Activated naive CD8-positive, alpha-beta T cell (primary cell): ENCODE results near the gene KRTAP24-1.

Experiments
- H3K27ac Mint-ChIP-seq: one replicate; pipeline ENCODE4 v1.8.0; 2021; ENCODE audit warnings: mixed read lengths
- H3K27me3 Mint-ChIP-seq: one replicate; pipeline ENCODE4 v1.8.0; 2021; ENCODE audit warnings: mixed read lengths
- H3K36me3 Mint-ChIP-seq: one replicate; pipeline ENCODE4 v1.8.0; 2021; ENCODE audit warnings: mixed read lengths
- H3K4me1 Mint-ChIP-seq: one replicate; pipeline ENCODE4 v1.8.0; 2021; ENCODE audit warnings: low read depth, mixed read lengths
- H3K4me3 Mint-ChIP-seq: one replicate; pipeline ENCODE4 v1.8.0; 2021; ENCODE audit warnings: mild to moderate bottlenecking, mixed read lengths
- H3K9me3 Mint-ChIP-seq: one replicate; pipeline ENCODE4 v1.8.0; 2021; ENCODE audit warnings: low read depth, mixed read lengths

Gene KRTAP24-1

DNA sequence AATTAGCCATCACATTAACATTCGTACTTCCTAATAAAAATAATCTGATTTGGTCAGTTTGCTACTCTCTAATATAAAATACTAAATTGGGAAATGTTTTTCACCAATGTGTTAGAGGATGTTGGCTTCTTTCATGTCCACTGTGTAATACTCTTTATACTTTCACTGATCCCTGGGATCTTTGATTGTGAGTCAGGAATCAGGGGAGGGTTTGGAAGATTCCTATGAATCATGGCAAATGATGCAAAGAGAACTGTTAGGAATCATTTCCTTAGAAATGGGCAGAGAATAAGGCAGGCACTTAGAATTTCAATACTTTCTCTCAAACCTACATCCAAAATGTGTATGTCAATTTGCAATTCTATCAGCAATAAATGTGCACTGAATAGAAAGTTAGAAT, 31.0 kb downstream of the KRTAP24-1 start:
- Mint-ChIP-seq H3K36me3 (no peaks in the 10 kb centered on the region), H3K27ac (no peak overlapping the region), H3K9me3 (no peaks in the 10 kb centered on the region), H3K27me3 (peaks cover 3% of the 10 kb centered on the region), H3K4me1 (no peaks in the 10 kb centered on the region), H3K4me3 (no peak overlapping the region)

DNA sequence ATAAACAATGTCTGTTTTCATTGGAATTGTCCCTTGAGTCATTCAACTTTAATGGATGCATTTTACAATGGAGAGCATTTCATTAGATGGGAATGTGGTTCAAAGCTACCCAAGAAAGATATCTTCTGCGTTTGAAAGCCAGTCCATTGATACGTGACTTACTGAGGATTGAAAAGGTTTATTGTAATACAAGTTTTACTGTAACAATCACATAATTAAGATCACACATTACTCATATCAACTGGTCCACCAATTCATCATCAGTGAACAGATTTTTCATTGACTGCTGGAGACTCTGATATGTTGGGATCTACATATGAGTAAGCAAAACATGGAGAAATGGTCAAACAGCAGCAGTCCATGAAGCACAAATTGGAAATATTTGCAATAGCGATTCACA, 32.8 kb downstream of the KRTAP24-1 start:
- H3K9me3 Mint-ChIP-seq: no peaks in the 10 kb centered on the region
- peaks cover 3% of the 10 kb centered on the region for H3K27me3 Mint-ChIP-seq
- no peaks in the 10 kb centered on the region for H3K36me3 Mint-ChIP-seq
- H3K4me3 Mint-ChIP-seq: no peak overlapping the region
- H3K27ac Mint-ChIP-seq: no peak overlapping the region
- no peaks in the 10 kb centered on the region for H3K4me1 Mint-ChIP-seq

GRCh38 chr21:30248844-30249243, 33.9 kb downstream of the KRTAP24-1 start:
- H3K36me3 Mint-ChIP-seq: no peaks in the 10 kb centered on the region

DNA sequence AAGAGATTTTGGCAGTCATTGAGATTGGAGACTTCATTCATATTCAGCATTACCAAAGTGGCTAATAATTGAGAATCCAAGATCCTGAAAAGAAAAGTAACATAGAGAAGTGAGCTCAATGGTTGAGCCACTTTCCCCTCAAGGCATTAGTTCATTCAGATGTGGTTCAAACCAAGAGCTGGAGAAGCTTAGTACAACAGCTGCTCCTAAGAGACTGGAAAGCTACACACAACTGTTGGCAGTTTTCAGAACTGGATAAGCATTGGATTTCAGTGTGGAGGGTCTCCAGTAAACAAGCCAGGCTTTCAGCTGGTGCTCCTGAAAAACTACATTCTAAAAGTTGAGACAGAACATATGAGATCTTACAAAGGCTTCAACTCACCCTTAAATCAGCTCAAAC, 37.7 kb downstream of the KRTAP24-1 start:
- H3K9me3 Mint-ChIP-seq: no peaks in the 10 kb centered on the region
- H3K4me1 Mint-ChIP-seq: no peaks in the 10 kb centered on the region
- no peaks in the 10 kb centered on the region for H3K36me3 Mint-ChIP-seq
- H3K27me3 Mint-ChIP-seq: peaks cover 6% of the 10 kb centered on the region
- H3K27ac Mint-ChIP-seq: no peak overlapping the region
- H3K4me3 Mint-ChIP-seq: no peak overlapping the region

More at GRCh38 chr21:30248844-30249243, 33.9 kb downstream of the KRTAP24-1 start:
- Mint-ChIP-seq H3K27ac (no peak overlapping the region), H3K27me3 (peaks cover 6% of the 10 kb centered on the region), H3K9me3 (no peaks in the 10 kb centered on the region), H3K4me3 (no peak overlapping the region), H3K4me1 (no peaks in the 10 kb centered on the region)

- peaks cover 5% of the 10 kb centered on the region for H3K27me3 Mint-ChIP-seq
- no peaks in the 10 kb centered on the region for H3K4me1 Mint-ChIP-seq
- no peak overlapping the region for H3K27ac Mint-ChIP-seq
These were observed 39.1 kb downstream of the KRTAP24-1 start for GRCh38 chr21:30243691-30244090.

GRCh38 chr21:30240661-30241060, 42.1 kb downstream of the KRTAP24-1 start:
- Mint-ChIP-seq H3K36me3 (no peaks in the 10 kb centered on the region), H3K27me3 (peaks cover 5% of the 10 kb centered on the region), H3K4me1 (no peaks in the 10 kb centered on the region), H3K4me3 (no peak overlapping the region), H3K27ac (no peak overlapping the region), H3K9me3 (no peaks in the 10 kb centered on the region)

More at GRCh38 chr21:30243691-30244090, 39.1 kb downstream of the KRTAP24-1 start:
- Mint-ChIP-seq H3K36me3 (no peaks in the 10 kb centered on the region), H3K4me3 (no peak overlapping the region), H3K9me3 (no peaks in the 10 kb centered on the region)

DNA sequence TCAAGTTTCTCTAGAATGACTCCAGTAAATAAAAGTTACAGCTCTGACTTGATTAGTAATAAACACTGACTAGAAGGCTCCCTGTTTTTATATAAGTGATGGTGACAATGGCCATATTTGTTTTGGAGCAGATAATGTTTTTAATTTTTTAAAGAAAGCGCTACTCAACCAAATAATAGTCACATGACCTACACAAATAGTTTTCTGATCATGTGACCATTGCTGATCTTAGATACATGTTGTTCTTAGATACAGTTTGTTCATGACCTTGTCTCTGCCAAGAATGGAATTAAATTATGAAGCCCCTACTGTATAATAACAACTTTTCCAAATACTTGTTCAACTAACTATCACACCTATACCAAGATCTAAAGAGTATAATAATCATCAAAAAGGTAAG, 44.6 kb downstream of the KRTAP24-1 start:
- Mint-ChIP-seq H3K27ac (no peak overlapping the region), H3K27me3 (peaks cover 2% of the 10 kb centered on the region), H3K4me1 (no peaks in the 10 kb centered on the region), H3K9me3 (no peaks in the 10 kb centered on the region), H3K36me3 (no peaks in the 10 kb centered on the region), H3K4me3 (no peak overlapping the region)

DNA sequence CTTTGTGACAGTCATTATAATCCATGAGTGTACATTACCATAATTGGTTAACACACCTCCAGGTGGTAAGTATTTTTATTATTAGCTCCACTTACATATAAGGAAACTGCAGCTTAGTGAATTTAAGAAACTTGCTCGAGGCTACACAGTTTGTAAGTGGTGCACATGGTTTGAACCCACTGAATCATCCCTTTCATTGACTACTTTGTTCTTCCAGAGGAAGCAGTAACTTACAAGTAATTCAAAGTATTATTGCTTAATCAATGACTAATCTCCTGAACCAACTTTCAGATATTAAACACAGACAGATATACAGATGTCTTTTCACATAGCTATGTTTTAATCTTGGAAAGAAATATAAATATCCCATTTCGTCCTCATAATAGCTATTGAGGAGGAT, 48.1 kb downstream of the KRTAP24-1 start:
- no peak overlapping the region for H3K27ac Mint-ChIP-seq
- no peaks in the 10 kb centered on the region for H3K4me1 Mint-ChIP-seq
- H3K27me3 Mint-ChIP-seq: no peaks in the 10 kb centered on the region
- no peaks in the 10 kb centered on the region for H3K9me3 Mint-ChIP-seq
- H3K36me3 Mint-ChIP-seq: no peaks in the 10 kb centered on the region
- no peak overlapping the region for H3K4me3 Mint-ChIP-seq

DNA sequence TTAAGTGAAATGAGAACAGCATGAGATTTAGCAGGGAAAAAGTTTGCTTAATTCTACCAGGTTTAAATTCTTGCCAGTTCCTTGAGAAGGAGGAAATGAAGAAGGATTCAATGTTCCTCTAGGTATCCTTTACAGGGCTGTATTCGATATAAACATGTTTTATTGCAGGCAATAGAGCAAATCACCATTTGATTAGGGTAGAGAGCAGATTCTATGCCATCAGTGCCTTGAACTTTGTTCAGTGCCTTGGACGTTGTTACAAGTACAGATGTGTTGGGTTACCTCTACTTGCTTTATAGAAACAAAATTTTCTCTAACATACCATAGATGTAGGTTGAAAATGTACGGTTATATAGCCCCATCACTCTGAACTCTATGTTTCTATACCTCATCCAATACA, 48.7 kb downstream of the KRTAP24-1 start:
- H3K9me3 Mint-ChIP-seq: no peaks in the 10 kb centered on the region
- H3K36me3 Mint-ChIP-seq: no peaks in the 10 kb centered on the region
- H3K4me1 Mint-ChIP-seq: no peaks in the 10 kb centered on the region

GRCh38 chr21:30233228-30234020, 49.3 kb downstream of the KRTAP24-1 start:
- H3K4me3 Mint-ChIP-seq: no peak overlapping the region
- H3K9me3 Mint-ChIP-seq: no peaks in the 10 kb centered on the region
- no peak overlapping the region for H3K27ac Mint-ChIP-seq
- no peaks in the 10 kb centered on the region for H3K4me1 Mint-ChIP-seq
- no peaks in the 10 kb centered on the region for H3K27me3 Mint-ChIP-seq
- no peaks in the 10 kb centered on the region for H3K36me3 Mint-ChIP-seq

More for the DNA sequence above, 48.7 kb downstream of the KRTAP24-1 start:
- Mint-ChIP-seq H3K27ac (no peak overlapping the region), H3K27me3 (no peaks in the 10 kb centered on the region), H3K4me3 (no peak overlapping the region)

GRCh38 chr21:30232011-30232410, 50.7 kb downstream of the KRTAP24-1 start:
- H3K36me3 Mint-ChIP-seq: no peaks in the 10 kb centered on the region
- H3K27ac Mint-ChIP-seq: no peak overlapping the region
- H3K4me3 Mint-ChIP-seq: no peak overlapping the region
- no peaks in the 10 kb centered on the region for H3K4me1 Mint-ChIP-seq
- no peaks in the 10 kb centered on the region for H3K9me3 Mint-ChIP-seq
- H3K27me3 Mint-ChIP-seq: no peaks in the 10 kb centered on the region
